Thymus (tissue), 11 donors: ENCODE measurements around the gene SHISA4. TPM values are rescaled to one million over a fixed set of nuclear protein-coding genes. Genes with fewer than 3 reads are reported as not detected.

Source experiments
- DNase-seq, 9 donors: peaks; one replicate each; pipeline ENCODE4 v3.0.0-alpha.2; 2013; ENCODE audit warnings: low spot score in 9 of 9, low read depth in 6 of 9, missing footprints in 1 of 9
- H3K27ac ChIP-seq, 2 donors: one replicate each; pipeline ENCODE4 v1.5.1; 2013; ENCODE audit warnings: control low read depth in 1 of 2, low read depth in 1 of 2, low read length in 1 of 2, mild to moderate bottlenecking in 1 of 2, moderate library complexity in 1 of 2
- H3K27me3 ChIP-seq, 2 donors: one replicate each; pipeline ENCODE4 v1.5.1; 2013; ENCODE audit warnings: low read length in 1 of 2; ENCODE audit not compliant: control insufficient read depth in 2 of 2, insufficient read depth in 1 of 2
- H3K36me3 ChIP-seq, 2 donors: one replicate each; pipeline ENCODE4 v1.5.1; 2013; ENCODE audit warnings: low read length in 1 of 2, mild to moderate bottlenecking in 1 of 2, moderate library complexity in 1 of 2; ENCODE audit not compliant: control insufficient read depth in 2 of 2, insufficient read depth in 2 of 2
- H3K4me1 ChIP-seq, 2 donors: one replicate each; pipeline ENCODE4 v1.5.1; 2013; ENCODE audit warnings: low read length in 2 of 2; ENCODE audit not compliant: control insufficient read depth in 2 of 2, insufficient read depth in 2 of 2
- H3K4me3 ChIP-seq, 2 donors: one replicate each; pipeline ENCODE4 v1.5.1; 2013; ENCODE audit warnings: low read length in 2 of 2, control low read depth in 1 of 2, mild to moderate bottlenecking in 1 of 2
- H3K9me3 ChIP-seq, 2 donors: one replicate each; pipeline ENCODE4 v1.5.1; 2013; ENCODE audit warnings: low read length in 1 of 2, mild to moderate bottlenecking in 1 of 2; ENCODE audit not compliant: control insufficient read depth in 2 of 2, insufficient read depth in 1 of 2
- WGBS: extraction: QIAGEN DNeasy Blood & Tissue Kit; methylation state at CpG from one replicate; pipeline ENCODE4 v1.1.7; 2013; 5-methylcytosine and 5-hydroxymethylcytosine counted together
- polyA plus RNA-seq: library from polyadenylated mRNA; stranded (reverse); fragments of 200-250 nt; gene quantifications from one replicate; pipeline ENCODE4 v1.2.3, GENCODE V29; 2013
- total RNA-seq: library from RNA; stranded (reverse); fragments of 120-200 nt; gene quantifications from one replicate; pipeline ENCODE4 v1.2.4, GENCODE V29; 2013
- donor health status: healthy.

The SHISA4 gene
- total and polyA plus RNA-seq, 2 donors, result 0.57 to 5.0 TPM

GRCh38 chr1:201886103-201886885 lies 2.4 kb upstream of the SHISA4 start:
- Histone ChIP-seq H3K36me3 (no peaks in the 10 kb centered on the region), H3K4me1 (no peaks in the 10 kb centered on the region), H3K27me3 (peaks cover 29 to 70% of the 10 kb centered on the region in 2 donors), H3K9me3 (peaks cover 0 to 2% of the 10 kb centered on the region in 2 donors), H3K27ac (no peak overlapping the region), H3K4me3 (no peak overlapping the region)
- WGBS, result 98% methylated on average over 9 of the region's 9 CpGs
- DNase-seq, result no peak

GRCh38 chr1:201887116-201887866 lies 1.4 kb upstream of the SHISA4 start:
- peaks cover 29 to 76% of the 10 kb centered on the region in 2 donors for H3K27me3 ChIP-seq
- H3K27ac ChIP-seq, result no peak overlapping the region
- peaks cover 0 to 2% of the 10 kb centered on the region in 2 donors for H3K9me3 ChIP-seq
- WGBS, result 91% methylated on average over 5 of the region's 5 CpGs
- H3K4me1 ChIP-seq, result no peaks in the 10 kb centered on the region
- no peak overlapping the region for H3K4me3 ChIP-seq
- DNase-seq, result no peak
- no peaks in the 10 kb centered on the region for H3K36me3 ChIP-seq

GRCh38 chr1:201889090-201889968 lies 631 bp downstream of the SHISA4 start:
- WGBS, result 32% methylated on average over 33 of the region's 33 CpGs
- no peaks in the 10 kb centered on the region for H3K4me1 ChIP-seq
- DNase-seq, result no peak
- peak overlapping the region in 1 of 2 donors; percentile 15 for H3K4me3 ChIP-seq
- H3K36me3 ChIP-seq, result no peaks in the 10 kb centered on the region
- peaks cover 0 to 2% of the 10 kb centered on the region in 2 donors for H3K9me3 ChIP-seq
- H3K27ac ChIP-seq, result no peak overlapping the region
- peaks cover 29 to 78% of the 10 kb centered on the region in 2 donors for H3K27me3 ChIP-seq

GRCh38 chr1:201890223-201890622 lies 1.5 kb downstream of the SHISA4 start:
- no peak for DNase-seq
- Histone ChIP-seq H3K27ac (no peak overlapping the region), H3K36me3 (no peaks in the 10 kb centered on the region), H3K9me3 (peaks cover 0 to 2% of the 10 kb centered on the region in 2 donors), H3K4me1 (no peaks in the 10 kb centered on the region), H3K4me3 (no peak overlapping the region), H3K27me3 (peaks cover 29 to 74% of the 10 kb centered on the region in 2 donors)
- 80% methylated on average over 7 of the region's 7 CpGs for WGBS

GRCh38 chr1:201890806-201891450 lies 2.2 kb downstream of the SHISA4 start:
- peaks cover 0 to 2% of the 10 kb centered on the region in 2 donors for H3K4me1 ChIP-seq
- no peak overlapping the region for H3K27ac ChIP-seq
- WGBS, result 92% methylated on average over 3 of the region's 3 CpGs
- DNase-seq, result no peak
- H3K4me3 ChIP-seq, result no peak overlapping the region
- H3K27me3 ChIP-seq, result peaks cover 27 to 67% of the 10 kb centered on the region in 2 donors
- H3K36me3 ChIP-seq, result no peaks in the 10 kb centered on the region
- H3K9me3 ChIP-seq, result peaks cover 0 to 2% of the 10 kb centered on the region in 2 donors

DNA sequence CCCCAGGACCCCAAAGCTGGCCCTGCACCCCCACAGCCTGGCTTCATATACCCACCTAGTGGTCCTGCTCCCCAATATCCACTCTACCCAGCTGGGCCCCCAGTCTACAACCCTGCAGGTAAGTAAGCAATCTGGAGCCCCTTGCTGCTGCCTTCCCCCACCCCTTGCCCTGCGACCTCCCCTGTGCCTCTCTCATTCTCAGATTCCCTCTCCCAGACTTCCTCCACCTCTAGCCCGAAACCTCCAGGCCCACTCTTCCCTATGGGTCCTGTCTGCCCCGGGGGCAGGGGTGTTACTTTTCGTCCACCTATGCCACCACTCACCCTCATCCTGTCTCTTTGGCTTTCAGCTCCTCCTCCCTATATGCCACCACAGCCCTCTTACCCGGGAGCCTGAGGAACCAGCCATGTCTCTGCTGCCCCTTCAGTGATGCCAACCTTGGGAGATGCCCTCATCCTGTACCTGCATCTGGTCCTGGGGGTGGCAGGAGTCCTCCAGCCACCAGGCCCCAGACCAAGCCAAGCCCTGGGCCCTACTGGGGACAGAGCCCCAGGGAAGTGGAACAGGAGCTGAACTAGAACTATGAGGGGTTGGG lies 2.9 kb downstream of the SHISA4 start:
- Histone ChIP-seq H3K4me3 (no peak overlapping the region), H3K27ac (no peak overlapping the region), H3K27me3 (peaks cover 27 to 61% of the 10 kb centered on the region in 2 donors), H3K36me3 (no peaks in the 10 kb centered on the region), H3K4me1 (peaks cover 0 to 9% of the 10 kb centered on the region in 2 donors), H3K9me3 (peaks cover 0 to 2% of the 10 kb centered on the region in 2 donors)
- 94% methylated on average over 5 of the region's 5 CpGs for WGBS
- no peak for DNase-seq

GRCh38 chr1:201892211-201892610 lies 3.5 kb downstream of the SHISA4 start:
- Histone ChIP-seq H3K27me3 (peaks cover 27 to 54% of the 10 kb centered on the region in 2 donors), H3K4me1 (peaks cover 0 to 9% of the 10 kb centered on the region in 2 donors), H3K36me3 (no peaks in the 10 kb centered on the region), H3K9me3 (peaks cover 0 to 2% of the 10 kb centered on the region in 2 donors), H3K27ac (no peak overlapping the region), H3K4me3 (no peak overlapping the region)
- 96% methylated on average over 6 of the region's 6 CpGs for WGBS
- DNase-seq, result no peak

DNA sequence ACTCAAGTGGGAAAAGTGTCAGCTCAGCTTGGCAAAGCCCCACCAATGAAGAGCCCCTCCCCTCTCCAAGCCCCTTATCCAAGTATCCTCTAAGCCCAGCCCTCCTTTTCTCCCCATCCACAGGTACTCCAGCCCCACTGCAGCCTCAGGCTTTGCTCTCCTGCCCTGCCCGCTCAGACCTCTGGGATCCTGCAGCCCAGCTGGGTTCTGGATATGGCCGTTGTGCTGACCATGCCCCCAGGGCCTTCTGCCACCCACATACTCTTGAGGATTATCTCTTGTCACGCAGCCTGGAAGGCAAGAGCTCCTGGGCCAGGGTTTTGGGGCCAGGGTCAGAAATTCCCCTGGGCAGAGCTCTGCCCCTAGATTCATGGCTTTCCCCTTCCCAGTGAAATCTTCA lies 4.7 kb downstream of the SHISA4 start:
- Histone ChIP-seq H3K36me3 (no peaks in the 10 kb centered on the region), H3K27me3 (peaks cover 16 to 42% of the 10 kb centered on the region in 2 donors), H3K4me1 (peaks cover 0 to 9% of the 10 kb centered on the region in 2 donors), H3K27ac (no peak overlapping the region), H3K9me3 (peaks cover 0 to 2% of the 10 kb centered on the region in 2 donors), H3K4me3 (no peak overlapping the region)
- DNase-seq, result no peak
- 80% methylated on average over 3 of the region's 3 CpGs for WGBS
